K562 (cell line): ENCODE measurements around the gene RPP25. TPM values are rescaled to one million over a fixed set of nuclear protein-coding genes. Genes with fewer than 3 reads are reported as not detected.

Experiments
- ATAC-seq: fragments of 200-7000 bp; cut with Tn5 transposase; 3 replicates; pipeline ENCODE4 v1.9.1; 2020; ENCODE audit warnings: moderate library complexity
- BruUV-seq: library from RNA; stranded (reverse); fragments of 400-500 nt; replicated peaks from 2 replicates; lab custom pipeline; 2021; lab: Mats Ljungman, UMichigan
- CTCF ChIA-PET: fragments of 300-600 bp; formaldehyde crosslinking; extraction: SDS; loops from one replicate; lab custom pipeline; 2021; ENCODE audit warnings: low intra/inter-chr PET ratio; lab: Yijun Ruan, JAX
- POLR2A ChIA-PET: fragments of 300-600, 350-650 bp; sonication (Branson Sonifier 250); formaldehyde crosslinking; extraction: SDS; loops from one replicate; lab custom pipeline; 2021; ENCODE audit warnings: antibody characterized with exemption, inconsistent platforms; lab: Yijun Ruan, JAX
- DNase-seq, 4 experiments: peaks; one replicate each; pipeline versions ENCODE4 v3.0.0 to v3.0.0-alpha.2; 2011 to 2018; ENCODE audit warnings: low spot score in 3 of 4, mixed read lengths in 3 of 4; ENCODE audit errors: extremely low read depth in 1 of 4
- FAIRE-seq: peaks from 2 replicates; lab custom pipeline; 2011; peaks lifted over from hg19 to GRCh38; lab: Jason Lieb, UNC
- H2AFZ ChIP-seq: 2 replicates; pipeline ENCODE4 v1.6.0; 2011; ENCODE audit warnings: low read depth, low read length, control low read depth, inconsistent platforms
- H3K27ac ChIP-seq: fragments of 200-600 bp; 3 replicates; pipeline ENCODE4 v1.8.0; 2011; ENCODE audit warnings: low read depth, mild to moderate bottlenecking, control low read depth, inconsistent platforms, low read length, moderate library complexity, mixed read lengths; ENCODE audit errors: extremely low read depth
- H3K27me3 ChIP-seq, 2 experiments: fragments of 300-600 bp in 1 of 2; 2 replicates in 1 of 2; 3 replicates in 1 of 2; pipeline versions ENCODE4 v1.6.0 to v1.8.0; 2011; ENCODE audit warnings: inconsistent platforms in 2 of 2, low read length in 2 of 2, mild to moderate bottlenecking in 1 of 2, mixed read lengths in 1 of 2, moderate library complexity in 1 of 2; ENCODE audit not compliant: control insufficient read depth in 2 of 2, insufficient read depth in 2 of 2
- H3K36me3 ChIP-seq: fragments of 300-600 bp; 3 replicates; pipeline ENCODE4 v1.8.0; 2011; ENCODE audit warnings: mild to moderate bottlenecking, low read length, inconsistent platforms; ENCODE audit not compliant: control insufficient read depth, insufficient read depth
- H3K4me1 ChIP-seq, 2 experiments: fragments of 200-600 bp in 1 of 2; replicated peaks in 1 of 2; 2 replicates in 1 of 2; 3 replicates in 1 of 2; pipeline versions ENCODE4 v1.5.1 to v1.8.0; 2011; ENCODE audit warnings: inconsistent platforms in 2 of 2, low read length in 2 of 2, mild to moderate bottlenecking in 1 of 2, mixed read lengths in 1 of 2, moderate library complexity in 1 of 2; ENCODE audit not compliant: control insufficient read depth in 2 of 2, insufficient read depth in 2 of 2
- H3K4me2 ChIP-seq: 2 replicates; pipeline ENCODE4 v1.6.1; 2011; ENCODE audit warnings: low read length, control low read depth, inconsistent platforms, mixed read lengths; ENCODE audit not compliant: insufficient read depth
- H3K4me3 ChIP-seq: fragments of 200-600 bp; sonication (generic), shearing (Covaris generic); 2 replicates; pipeline ENCODE4 v1.5.1; 2016; ENCODE audit warnings: control low read depth, inconsistent platforms
- H3K79me2 ChIP-seq: fragments of 200-600 bp; 3 replicates; pipeline ENCODE4 v1.8.0; 2011; ENCODE audit warnings: low read length, inconsistent platforms; ENCODE audit not compliant: control insufficient read depth, insufficient read depth
- H3K9ac ChIP-seq, 2 experiments: 2 replicates each; pipeline versions ENCODE4 v1.6.0 to v1.6.1; 2011; ENCODE audit warnings: low read depth in 2 of 2, low read length in 2 of 2, control low read depth in 1 of 2, inconsistent platforms in 1 of 2, mild to moderate bottlenecking in 1 of 2, mixed read lengths in 1 of 2; ENCODE audit not compliant: insufficient read depth in 1 of 2
- H3K9me1 ChIP-seq: one replicate; pipeline ENCODE4 v1.6.0; 2011; ENCODE audit warnings: inconsistent platforms, mild to moderate bottlenecking, low read length, moderate library complexity; ENCODE audit not compliant: control insufficient read depth, insufficient read depth
- H3K9me3 ChIP-seq: replicated peaks from 2 replicates; pipeline ENCODE4 v1.5.1; 2011; ENCODE audit warnings: low read depth, low read length, inconsistent platforms; ENCODE audit not compliant: control insufficient read depth, insufficient read depth
- H4K20me1 ChIP-seq: replicated peaks from 2 replicates; pipeline ENCODE4 v1.6.1; 2011; ENCODE audit warnings: low read length, inconsistent platforms, mixed read lengths; ENCODE audit not compliant: control insufficient read depth, insufficient read depth
- ATF1 ChIP-seq, 2 experiments: fragments of 450-650 bp in 1 of 2; IDR thresholded peaks; 2 replicates each; pipeline ENCODE4 v1.6.1; 2016; ENCODE audit warnings: missing compliant biosample characterization in 1 of 2, missing genetic modification characterization in 1 of 2
- ETS2 ChIP-seq: IDR thresholded peaks from 2 replicates; pipeline ENCODE4 v1.6.1; 2016; ENCODE audit warnings: borderline replicate concordance, missing genetic modification characterization, mild to moderate bottlenecking, moderate library complexity, missing compliant biosample characterization; ENCODE audit not compliant: poor library complexity, severe bottlenecking
- GTF2A2 ChIP-seq: IDR thresholded peaks from 2 replicates; pipeline ENCODE4 v1.6.1; 2016; ENCODE audit warnings: mild to moderate bottlenecking, missing genetic modification characterization, missing compliant biosample characterization
- HDAC1 ChIP-seq, 2 experiments: fragments of 450-650 bp; IDR thresholded peaks; 2 replicates each; pipeline ENCODE4 v1.6.1; 2016 to 2017; ENCODE audit warnings: inconsistent platforms in 1 of 2, mild to moderate bottlenecking in 1 of 2, moderate library complexity in 1 of 2
- HEY1 ChIP-seq: fragments of 250-450 bp; sonication (Bioruptor Pico); IDR thresholded peaks from 2 replicates; pipeline ENCODE4 v1.5.0; 2020; ENCODE audit warnings: mild to moderate bottlenecking, moderate library complexity, borderline replicate concordance
- HSF4 ChIP-seq: fragments of 250-450 bp; sonication (Bioruptor Pico); IDR thresholded peaks from 2 replicates; pipeline ENCODE4 v2.1.2; 2022; ENCODE audit warnings: mild to moderate bottlenecking, moderate library complexity, borderline replicate concordance
- JUN ChIP-seq, 2 experiments: sonication (generic) in 1 of 2; formaldehyde crosslinking in 1 of 2; IDR thresholded peaks; 2 replicates each; pipeline versions ENCODE4 v1.6.1 to v1.8.0; 2012 to 2022; ENCODE audit warnings: borderline replicate concordance in 2 of 2, mild to moderate bottlenecking in 2 of 2, improper control_type of control experiment in 1 of 2, low read depth in 1 of 2, low read length in 1 of 2, missing genetic modification reagents in 1 of 2
- KAT8 ChIP-seq: fragments of 450-650 bp; IDR thresholded peaks from 2 replicates; pipeline ENCODE4 v1.6.1; 2016; ENCODE audit warnings: low read depth, mild to moderate bottlenecking
- KLF16 ChIP-seq: IDR thresholded peaks from 2 replicates; pipeline ENCODE4 v1.6.1; 2016; ENCODE audit warnings: antibody characterized with exemption
- MEF2D ChIP-seq: conservative IDR thresholded peaks from 2 replicates; pipeline ENCODE4 v1.6.1; 2016; ENCODE audit warnings: low read depth, missing genetic modification characterization, missing compliant biosample characterization
- RBBP5 ChIP-seq: fragments of 200-600 bp; sonication (generic); IDR thresholded peaks from 2 replicates; pipeline ENCODE4 v1.6.1; 2012; ENCODE audit warnings: borderline replicate concordance, mild to moderate bottlenecking, low read length, control low read depth, inconsistent platforms; ENCODE audit not compliant: insufficient read depth, poor library complexity, severe bottlenecking
- ZBTB8A ChIP-seq: fragments of 450-650 bp; IDR thresholded peaks from 2 replicates; pipeline ENCODE4 v1.6.1; 2018; ENCODE audit warnings: mild to moderate bottlenecking, moderate library complexity; ENCODE audit not compliant: partially characterized antibody
- ZNF76 ChIP-seq: fragments of 250-450 bp; sonication (Bioruptor Pico); IDR thresholded peaks from 2 replicates; pipeline ENCODE4 v1.4.0; 2020; ENCODE audit warnings: mild to moderate bottlenecking, moderate library complexity, borderline replicate concordance
- WGBS: fragments of 100-300 bp; shearing (Covaris generic); methylation state at CpG from one replicate; pipeline ENCODE4 v1.1.6; 2016; ENCODE audit warnings: low coverage, mixed read lengths; ENCODE audit not compliant: insufficient coverage; ENCODE audit errors: missing lambda C conversion rate; 5-methylcytosine and 5-hydroxymethylcytosine counted together
- in situ Hi-C: fragments of 300-500 bp; cut with MboI; formaldehyde crosslinking; loops from 4 replicates; pipeline ENCODE4 v1.15.0; 2018; ENCODE audit warnings: inconsistent platforms, mixed read lengths
- intact Hi-C: fragments of 100-400 bp; cut with micrococcal nuclease; formaldehyde crosslinking; loops from 2 replicates; pipeline ENCODE4 v1.14.2; 2022
- polyA plus RNA-seq, 8 experiments: library from polyadenylated mRNA; depleted of rRNA in 4 of 8; stranded (reverse) in 5 of 8; unstranded in 3 of 8; fragments of >200 nt; fragmentation: Nextera tagmentation in 2 of 8; fragmentation: Illumina TruSeq in 1 of 8; extraction: Ambion mirVana in 2 of 8; extraction: Trizol in 1 of 8; gene quantifications; 2 replicates each; pipeline versions ENCODE4 v1.2.1 to v1.2.3, GENCODE V29; 2011 to 2014; ENCODE audit warnings: inconsistent platforms in 1 of 8, missing spikeins in 1 of 8
- total RNA-seq, 7 experiments: library from RNA; depleted of rRNA in 6 of 7; stranded (reverse); fragments of >200 nt in 6 of 7; fragmentation: Illumina TruSeq in 2 of 7; extraction: Trizol in 2 of 7; gene quantifications; 2 replicates each; pipeline versions ENCODE4 v1.2.1 to v1.2.3, GENCODE V29; 2011 to 2021; ENCODE audit warnings: low replicate concordance in 1 of 7
- TF ChIP-seq, protein P1 (sequence below): fragments of 250-450 bp; sonication (Bioruptor Pico); IDR thresholded peaks from 2 replicates; pipeline ENCODE4 v1.5.0; 2021
- TF ChIP-seq, protein P2 (sequence below): IDR thresholded peaks from 2 replicates; pipeline ENCODE4 v1.6.1; 2012; ENCODE audit warnings: low read depth, low read length, improper control_type of control experiment, borderline replicate concordance
- TF ChIP-seq, protein P3 (sequence below): fragments of 450-650 bp; formaldehyde crosslinking; IDR thresholded peaks from 2 replicates; pipeline ENCODE4 v1.4.0; 2020; ENCODE audit warnings: mild to moderate bottlenecking

RPP25 gene
- total and polyA plus RNA-seq, 9 of the 15 experiments (the other 6 are each of a cell fraction or from before 2014, with no cell fraction given), result 1.1 to 12.3 (median 5.6) TPM

DNA sequence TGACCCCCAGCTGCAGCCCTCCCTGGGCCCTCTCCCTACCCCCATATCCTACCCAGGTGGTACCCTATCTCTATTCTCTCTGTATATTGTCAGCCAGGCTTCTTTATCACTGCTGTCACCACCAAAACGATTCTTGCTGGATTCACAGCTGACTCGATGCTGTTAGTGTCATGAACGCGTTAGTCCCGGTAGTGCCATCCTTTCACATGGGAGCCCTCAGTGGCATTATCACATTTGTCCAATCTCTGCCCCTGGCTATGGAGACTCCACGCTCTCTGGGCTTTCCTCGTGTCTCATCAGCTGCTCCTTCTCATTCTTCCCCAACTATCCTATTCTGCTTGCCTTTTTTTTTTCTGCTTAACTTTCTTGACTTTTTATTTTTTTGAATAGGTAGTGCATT lies 45.8 kb upstream of the RPP25 start:
- Histone ChIP-seq H3K9me3 (no peaks in the 10 kb centered on the region), H3K9me1 (no peaks in the 10 kb centered on the region), H3K4me2 (no peak overlapping the region), H4K20me1 (no peaks in the 10 kb centered on the region), H3K9ac (no peak overlapping the region), H3K36me3 (no peaks in the 10 kb centered on the region), H2AFZ (no peak overlapping the region), H3K27ac (no peak overlapping the region), H3K4me1 (no peaks in the 10 kb centered on the region; a peak in 2 of 5 replicates), H3K79me2 (no peaks in the 10 kb centered on the region), H3K27me3 (peaks cover 20 to 52% of the 10 kb centered on the region in 2 experiments; a peak in 4 of 5 replicates), H3K4me3 (no peak overlapping the region)
- intact Hi-C loops, result no loop called here
- TF ChIP-seq HEY1 (CRISPR knock-in tag) (no peak), ETS2 (tag) (no peak), ATF1 (CRISPR knock-in tag; IDR thresholded peaks at IDR 0.05) (no peak), ATF1 (tag; IDR thresholded peaks at IDR 0.05) (no peak), KLF16 (no peak), HSF4 (CRISPR knock-in tag) (no peak), MEF2D (tag) (no peak), ZBTB8A (no peak), KAT8 (no peak), RBBP5 (no peak), JUN (IDR thresholded peaks at IDR 0.05; ENCODE audit: borderline replicate concordance, low read depth, low read length) (no peak), JUN (CRISPR knock-in tag; IDR thresholded peaks at IDR 0.05; ENCODE audit: borderline replicate concordance) (no peak), ZNF76 (no peak), HDAC1 (IDR thresholded peaks at IDR 0.05) (no peak), GTF2A2 (no peak)
- TF ChIP-seq, protein P1, sequence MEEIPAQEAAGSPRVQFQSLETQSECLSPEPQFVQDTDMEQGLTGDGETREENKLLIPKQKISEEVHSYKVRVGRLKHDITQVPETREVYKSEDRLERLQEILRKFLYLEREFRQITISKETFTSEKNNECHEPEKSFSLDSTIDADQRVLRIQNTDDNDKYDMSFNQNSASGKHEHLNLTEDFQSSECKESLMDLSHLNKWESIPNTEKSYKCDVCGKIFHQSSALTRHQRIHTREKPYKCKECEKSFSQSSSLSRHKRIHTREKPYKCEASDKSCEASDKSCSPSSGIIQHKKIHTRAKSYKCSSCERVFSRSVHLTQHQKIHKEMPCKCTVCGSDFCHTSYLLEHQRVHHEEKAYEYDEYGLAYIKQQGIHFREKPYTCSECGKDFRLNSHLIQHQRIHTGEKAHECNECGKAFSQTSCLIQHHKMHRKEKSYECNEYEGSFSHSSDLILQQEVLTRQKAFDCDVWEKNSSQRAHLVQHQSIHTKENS, result no peak
- TF ChIP-seq, protein P2, sequence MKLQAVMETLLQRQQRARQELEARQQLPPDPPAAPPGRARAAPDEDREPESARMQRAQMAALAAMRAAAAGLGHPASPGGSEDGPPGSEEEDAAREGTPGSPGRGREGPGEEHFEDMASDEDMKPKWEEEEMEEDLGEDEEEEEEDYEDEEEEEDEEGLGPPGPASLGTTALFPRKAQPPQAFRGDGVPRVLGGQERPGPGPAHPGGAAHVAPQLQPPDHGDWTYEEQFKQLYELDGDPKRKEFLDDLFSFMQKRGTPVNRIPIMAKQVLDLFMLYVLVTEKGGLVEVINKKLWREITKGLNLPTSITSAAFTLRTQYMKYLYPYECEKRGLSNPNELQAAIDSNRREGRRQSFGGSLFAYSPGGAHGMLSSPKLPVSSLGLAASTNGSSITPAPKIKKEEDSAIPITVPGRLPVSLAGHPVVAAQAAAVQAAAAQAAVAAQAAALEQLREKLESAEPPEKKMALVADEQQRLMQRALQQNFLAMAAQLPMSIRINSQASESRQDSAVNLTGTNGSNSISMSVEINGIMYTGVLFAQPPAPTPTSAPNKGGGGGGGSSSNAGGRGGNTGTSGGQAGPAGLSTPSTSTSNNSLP, result no peak
- TF ChIP-seq, protein P3, sequence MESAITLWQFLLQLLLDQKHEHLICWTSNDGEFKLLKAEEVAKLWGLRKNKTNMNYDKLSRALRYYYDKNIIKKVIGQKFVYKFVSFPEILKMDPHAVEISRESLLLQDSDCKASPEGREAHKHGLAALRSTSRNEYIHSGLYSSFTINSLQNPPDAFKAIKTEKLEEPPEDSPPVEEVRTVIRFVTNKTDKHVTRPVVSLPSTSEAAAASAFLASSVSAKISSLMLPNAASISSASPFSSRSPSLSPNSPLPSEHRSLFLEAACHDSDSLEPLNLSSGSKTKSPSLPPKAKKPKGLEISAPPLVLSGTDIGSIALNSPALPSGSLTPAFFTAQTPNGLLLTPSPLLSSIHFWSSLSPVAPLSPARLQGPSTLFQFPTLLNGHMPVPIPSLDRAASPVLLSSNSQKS, result no peak
- in situ Hi-C loops, result no loop called here
- ChIA-PET POLR2A (interaction anchor here (0.5 to 1.2 kb wide), 2 partner anchors 91 to 139 kb away, joined by 3 read pairs; no protein-coding TSS in a partner anchor), CTCF (no interaction called here)
- WGBS, result under 1% methylated on average over 7 of the region's 7 CpGs
- ATAC-seq, result no peak
- no peak for DNase-seq
- no TSS peak for BruUV-seq
- no peak for FAIRE-seq
